DOHH2 (cell line): ENCODE results near the gene ABCA3.
"Not testable (repeated sequence)": the region's sequence is repeated elsewhere in the genome, so short reads cannot be mapped to it uniquely, and the experiment has no call there.

Experiments used
- H3F3A ChIP-seq: fragments of 200-600 bp; sonication (generic), shearing (Covaris generic); 2 replicates; pipeline ENCODE4 v1.6.0; 2016; ENCODE audit warnings: antibody characterized with exemption, mild to moderate bottlenecking; ENCODE audit not compliant: control insufficient read depth, insufficient read depth
- H3K27ac ChIP-seq: fragments of 200-600 bp; sonication (generic); 2 replicates; pipeline ENCODE4 v1.5.1; 2014; ENCODE audit warnings: low read depth, mild to moderate bottlenecking, low read length, moderate library complexity
- H3K27me3 ChIP-seq: fragments of 200-600 bp; sonication (generic); 2 replicates; pipeline ENCODE4 v1.6.1; 2014; ENCODE audit warnings: mild to moderate bottlenecking, low read length, mixed read lengths; ENCODE audit not compliant: control insufficient read depth
- H3K36me3 ChIP-seq: fragments of 200-600 bp; sonication (generic); 2 replicates; pipeline ENCODE4 v1.6.1; 2014; ENCODE audit warnings: mild to moderate bottlenecking, low read length, moderate library complexity, mixed read lengths; ENCODE audit not compliant: control insufficient read depth
- H3K4me1 ChIP-seq: fragments of 200-600 bp; sonication (generic); 2 replicates; pipeline ENCODE4 v1.6.1; 2014; ENCODE audit warnings: mild to moderate bottlenecking, low read length, mixed read lengths; ENCODE audit not compliant: control insufficient read depth
- H3K4me2 ChIP-seq: fragments of 200-600 bp; sonication (generic); 2 replicates; pipeline ENCODE4 v1.6.0; 2014; ENCODE audit warnings: mild to moderate bottlenecking, low read length, moderate library complexity
- H3K4me3 ChIP-seq: fragments of 200-600 bp; sonication (generic); 2 replicates; pipeline ENCODE4 v1.5.1; 2014; ENCODE audit warnings: mild to moderate bottlenecking, low read length, mixed read lengths
- H3K79me2 ChIP-seq: fragments of 200-600 bp; sonication (generic); 2 replicates; pipeline ENCODE4 v1.6.1; 2014; ENCODE audit warnings: mild to moderate bottlenecking, low read length, mixed read lengths; ENCODE audit not compliant: control insufficient read depth
- H3K9me2 ChIP-seq: fragments of 200-600 bp; sonication (generic); replicated peaks from 2 replicates; pipeline ENCODE4 v1.6.1; 2014; ENCODE audit warnings: mild to moderate bottlenecking, low read length, mixed read lengths; ENCODE audit not compliant: control insufficient read depth
- H3K9me3 ChIP-seq: fragments of 200-600 bp; sonication (generic); 2 replicates; pipeline ENCODE4 v1.6.1; 2014; ENCODE audit warnings: antibody characterized with exemption, low read length, mixed read lengths; ENCODE audit not compliant: control insufficient read depth, insufficient read depth
- H4K20me1 ChIP-seq: fragments of 200-600 bp; sonication (generic); 2 replicates; pipeline ENCODE4 v1.6.0; 2014; ENCODE audit warnings: low read depth, mild to moderate bottlenecking, antibody characterized with exemption, low read length, moderate library complexity; ENCODE audit not compliant: control insufficient read depth, insufficient read depth
- CTCF ChIP-seq: fragments of 200-600 bp; sonication (generic); IDR thresholded peaks from one replicate; pipeline ENCODE4 v1.5.1; 2014; ENCODE audit warnings: antibody characterized with exemption, mild to moderate bottlenecking, low read depth, low read length; ENCODE audit not compliant: poor library complexity, severe bottlenecking
- EZH2phosphoT487 ChIP-seq: fragments of 200-600 bp; sonication (generic); IDR thresholded peaks from 2 replicates; pipeline ENCODE4 v1.6.1; 2017; ENCODE audit warnings: borderline replicate concordance, mild to moderate bottlenecking, antibody characterized with exemption, low read length, moderate library complexity, mixed read lengths

ABCA3 gene

GRCh38 chr16:2386990-2387389 lies 46.5 kb upstream of the ABCA3 start:
- peaks cover 10% of the 10 kb centered on the region for H3K27me3 ChIP-seq
- H3K79me2 ChIP-seq, result no peaks in the 10 kb centered on the region
- TF ChIP-seq CTCF (peak; percentile 19), EZH2phosphoT487 (no peak)
- no peak overlapping the region for H3K4me2 ChIP-seq
- no peaks in the 10 kb centered on the region for H3K36me3 ChIP-seq
- H3K4me3 ChIP-seq, result no peak overlapping the region
- H3K4me1 ChIP-seq, result no peaks in the 10 kb centered on the region
- H3K9me2 ChIP-seq, result no peaks in the 10 kb centered on the region
- H3K9me3 ChIP-seq, result peaks cover 6% of the 10 kb centered on the region; the same call in 1 of the 2 replicates
- no peaks in the 10 kb centered on the region for H3F3A ChIP-seq
- no peaks in the 10 kb centered on the region for H4K20me1 ChIP-seq
- H3K27ac ChIP-seq, result no peak overlapping the region

DNA sequence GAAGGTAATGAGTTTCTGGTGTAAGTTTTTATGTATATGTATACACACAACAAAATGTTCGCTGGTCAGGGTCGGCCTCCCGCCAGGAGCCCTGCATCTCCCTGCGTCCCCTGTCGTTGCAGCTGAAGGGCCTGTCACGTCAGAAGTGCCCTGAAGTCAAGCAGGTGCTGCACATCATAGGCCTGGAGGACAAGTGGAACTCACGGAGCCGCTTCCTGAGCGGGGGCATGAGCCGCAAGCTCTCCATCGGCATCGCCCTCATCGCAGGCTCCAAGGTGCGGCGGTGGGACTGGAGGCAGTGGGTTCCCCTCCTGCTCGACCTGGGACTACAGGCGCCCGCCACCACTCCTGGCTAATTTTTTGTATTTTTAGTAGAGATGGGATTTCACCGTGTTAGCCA lies 45.5 kb upstream of the ABCA3 start:
- not testable (repeated sequence) for H3K4me2 ChIP-seq, H3K4me1 ChIP-seq, H4K20me1 ChIP-seq, H3K36me3 ChIP-seq, H3F3A ChIP-seq, H3K9me2 ChIP-seq, H3K4me3 ChIP-seq, H3K27ac ChIP-seq, H3K9me3 ChIP-seq, H3K79me2 ChIP-seq
- peaks cover 13% of the 10 kb centered on the region for H3K27me3 ChIP-seq

- H3K27ac ChIP-seq, result no peak overlapping the region
- no peaks in the 10 kb centered on the region for H3K4me1 ChIP-seq
- no peak overlapping the region for H3K4me2 ChIP-seq
- H3F3A ChIP-seq, result no peaks in the 10 kb centered on the region
- no peaks in the 10 kb centered on the region for H4K20me1 ChIP-seq
- H3K79me2 ChIP-seq, result no peaks in the 10 kb centered on the region
- H3K9me2 ChIP-seq, result no peaks in the 10 kb centered on the region
- peaks cover 6% of the 10 kb centered on the region; the same call in 1 of the 2 replicates for H3K9me3 ChIP-seq
- H3K36me3 ChIP-seq, result no peaks in the 10 kb centered on the region
- no peak overlapping the region for H3K4me3 ChIP-seq
- TF ChIP-seq EZH2phosphoT487, result no peak
- no peak for TF ChIP-seq CTCF
- H3K27me3 ChIP-seq, result peaks cover 13% of the 10 kb centered on the region
Observed at GRCh38 chr16:2385190-2385836, 44.8 kb upstream of the ABCA3 start.

GRCh38 chr16:2384426-2384825 lies 43.9 kb upstream of the ABCA3 start:
- Histone ChIP-seq H3F3A (no peaks in the 10 kb centered on the region), H3K9me3 (peaks cover 6% of the 10 kb centered on the region; the same call in 1 of the 2 replicates), H3K4me1 (no peaks in the 10 kb centered on the region), H3K36me3 (no peaks in the 10 kb centered on the region), H3K27me3 (peaks cover 13% of the 10 kb centered on the region), H3K27ac (no peak overlapping the region), H3K9me2 (no peaks in the 10 kb centered on the region), H3K4me3 (no peak overlapping the region), H3K79me2 (no peaks in the 10 kb centered on the region), H3K4me2 (no peak overlapping the region), H4K20me1 (no peaks in the 10 kb centered on the region)
- no peak for TF ChIP-seq CTCF
- no peak for TF ChIP-seq EZH2phosphoT487
